ENCODE data around the gene SIGLEC1. TPM values are rescaled to one million over a fixed set of nuclear protein-coding genes. Genes with fewer than 3 reads are reported as not detected.
A peak's percentile ranks its signal among the peaks of the same experiment; 100 is the strongest.

SIGLEC1 gene
- total RNA-seq, 1 donor: under 0.01 TPM

DNA sequence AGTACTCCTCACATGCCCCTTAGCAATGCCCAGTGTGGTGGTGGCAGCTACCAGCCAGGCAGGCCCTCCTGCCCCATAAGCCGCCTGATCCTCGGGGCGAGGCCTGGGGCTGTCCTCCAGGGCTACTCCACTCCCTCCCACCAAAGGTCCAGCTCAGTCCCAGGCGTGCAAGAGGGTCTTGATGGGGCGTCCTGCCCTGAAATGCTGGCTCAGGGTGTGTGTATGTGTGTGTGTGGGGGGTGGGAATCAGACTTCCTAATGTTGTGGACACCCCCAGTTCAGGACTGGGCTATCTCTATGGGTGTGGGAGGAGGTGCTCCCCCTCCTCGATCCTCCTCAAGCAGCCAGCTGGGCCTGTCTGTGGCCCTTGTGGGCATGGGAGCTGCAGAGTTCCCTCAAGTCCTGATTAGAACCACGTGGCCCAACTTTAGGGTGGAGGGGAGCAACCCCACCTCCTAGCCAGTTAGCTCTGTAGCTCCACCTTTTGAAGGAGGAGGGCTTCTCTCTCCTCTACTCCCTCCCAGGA is 27.6 kb upstream of the SIGLEC1 start:
- Histone ChIP-seq H3K9me3 (ENCODE audit: low read depth, low read length) (no peaks in the 10 kb centered on the region), H3K27me3 (ENCODE audit: insufficient read depth, low read length) (peaks cover 12% of the 10 kb centered on the region), H3K36me3 (ENCODE audit: insufficient read depth, low read length) (no peaks in the 10 kb centered on the region), H3K79me2 (ENCODE audit: insufficient read depth, low read length) (no peaks in the 10 kb centered on the region), H4K20me1 (ENCODE audit: insufficient read depth, low read length) (no peaks in the 10 kb centered on the region), H3K4me3 (ENCODE audit: insufficient read depth, low read length) (no peak overlapping the region), H2AFZ (ENCODE audit: low read length) (no peak overlapping the region), H3K4me2 (ENCODE audit: insufficient read depth, low read length) (no peak overlapping the region), H3K4me1 (ENCODE audit: insufficient read depth, low read length) (no peaks in the 10 kb centered on the region), H3K27ac (ENCODE audit: low read depth, low read length) (no peak overlapping the region)
- TF ChIP-seq, protein P1, sequence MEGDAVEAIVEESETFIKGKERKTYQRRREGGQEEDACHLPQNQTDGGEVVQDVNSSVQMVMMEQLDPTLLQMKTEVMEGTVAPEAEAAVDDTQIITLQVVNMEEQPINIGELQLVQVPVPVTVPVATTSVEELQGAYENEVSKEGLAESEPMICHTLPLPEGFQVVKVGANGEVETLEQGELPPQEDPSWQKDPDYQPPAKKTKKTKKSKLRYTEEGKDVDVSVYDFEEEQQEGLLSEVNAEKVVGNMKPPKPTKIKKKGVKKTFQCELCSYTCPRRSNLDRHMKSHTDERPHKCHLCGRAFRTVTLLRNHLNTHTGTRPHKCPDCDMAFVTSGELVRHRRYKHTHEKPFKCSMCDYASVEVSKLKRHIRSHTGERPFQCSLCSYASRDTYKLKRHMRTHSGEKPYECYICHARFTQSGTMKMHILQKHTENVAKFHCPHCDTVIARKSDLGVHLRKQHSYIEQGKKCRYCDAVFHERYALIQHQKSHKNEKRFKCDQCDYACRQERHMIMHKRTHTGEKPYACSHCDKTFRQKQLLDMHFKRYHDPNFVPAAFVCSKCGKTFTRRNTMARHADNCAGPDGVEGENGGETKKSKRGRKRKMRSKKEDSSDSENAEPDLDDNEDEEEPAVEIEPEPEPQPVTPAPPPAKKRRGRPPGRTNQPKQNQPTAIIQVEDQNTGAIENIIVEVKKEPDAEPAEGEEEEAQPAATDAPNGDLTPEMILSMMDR (IDR thresholded peaks at IDR 0.05; ENCODE audit: extremely low read depth, low read depth, low read length): no peak
- peak; percentile 77 for DNase-seq (ENCODE audit: insufficient read length, low spot score, missing footprints)

- H3K4me2 ChIP-seq (ENCODE audit: insufficient read depth, low read length): no peak overlapping the region
- H3K36me3 ChIP-seq (ENCODE audit: insufficient read depth, low read length): no peaks in the 10 kb centered on the region
- H3K27me3 ChIP-seq (ENCODE audit: insufficient read depth, low read length): peaks cover 14% of the 10 kb centered on the region
- H4K20me1 ChIP-seq (ENCODE audit: insufficient read depth, low read length): no peaks in the 10 kb centered on the region
- DNase-seq (ENCODE audit: insufficient read length, low spot score, missing footprints): peak; percentile 68
- no peaks in the 10 kb centered on the region for H3K79me2 ChIP-seq (ENCODE audit: insufficient read depth, low read length)
- no peaks in the 10 kb centered on the region for H3K9me3 ChIP-seq (ENCODE audit: low read depth, low read length)
- TF ChIP-seq, protein P1 (IDR thresholded peaks at IDR 0.05; ENCODE audit: extremely low read depth, low read depth, low read length): no peak
- no peaks in the 10 kb centered on the region for H3K4me1 ChIP-seq (ENCODE audit: insufficient read depth, low read length)
- no peak overlapping the region for H3K4me3 ChIP-seq (ENCODE audit: insufficient read depth, low read length)
- H3K27ac ChIP-seq (ENCODE audit: low read depth, low read length): no peak overlapping the region
- H2AFZ ChIP-seq (ENCODE audit: low read length): no peak overlapping the region
Measured at GRCh38 chr20:3739054-3739925, 26.9 kb upstream of the SIGLEC1 start.

GRCh38 chr20:3738111-3739053 is 26.0 kb upstream of the SIGLEC1 start:
- no peaks in the 10 kb centered on the region for H3K9me3 ChIP-seq (ENCODE audit: low read depth, low read length)
- H3K4me3 ChIP-seq (ENCODE audit: insufficient read depth, low read length): no peak overlapping the region
- TF ChIP-seq, protein P1 (IDR thresholded peaks at IDR 0.05; ENCODE audit: extremely low read depth, low read depth, low read length): no peak
- H3K36me3 ChIP-seq (ENCODE audit: insufficient read depth, low read length): no peaks in the 10 kb centered on the region
- H3K4me2 ChIP-seq (ENCODE audit: insufficient read depth, low read length): no peak overlapping the region
- H4K20me1 ChIP-seq (ENCODE audit: insufficient read depth, low read length): no peaks in the 10 kb centered on the region
- peak; percentile 65 for DNase-seq (ENCODE audit: insufficient read length, low spot score, missing footprints)
- H3K27ac ChIP-seq (ENCODE audit: low read depth, low read length): no peak overlapping the region
- H3K4me1 ChIP-seq (ENCODE audit: insufficient read depth, low read length): no peaks in the 10 kb centered on the region
- H3K79me2 ChIP-seq (ENCODE audit: insufficient read depth, low read length): no peaks in the 10 kb centered on the region
- no peak overlapping the region for H2AFZ ChIP-seq (ENCODE audit: low read length)
- H3K27me3 ChIP-seq (ENCODE audit: insufficient read depth, low read length): peaks cover 19% of the 10 kb centered on the region

All from osteoblast (primary cell).